Hepatocyte (in vitro differentiated cells): ENCODE data around the gene SPON1.

Source experiments
- CTCF ChIP-seq: fragments of 200-600 bp; sonication (generic); IDR thresholded peaks from 2 replicates; pipeline ENCODE4 v1.5.1; 2016; ENCODE audit warnings: antibody characterized with exemption, mild to moderate bottlenecking; ENCODE audit not compliant: poor library complexity
- EZH2 ChIP-seq: fragments of 200-600 bp; sonication (generic); IDR thresholded peaks from 2 replicates; pipeline ENCODE4 v1.6.1; 2016; ENCODE audit warnings: antibody characterized with exemption, mild to moderate bottlenecking, borderline replicate concordance
- EZH2phosphoT487 ChIP-seq: fragments of 200-600 bp; sonication (generic); IDR thresholded peaks from one replicate; pipeline ENCODE4 v1.6.1; 2018; ENCODE audit warnings: antibody characterized with exemption, mild to moderate bottlenecking, low read depth, moderate library complexity; ENCODE audit not compliant: unreplicated experiment, severe bottlenecking

- TF ChIP-seq EZH2, result no peak
- TF ChIP-seq CTCF, result no peak
- no peak for TF ChIP-seq EZH2phosphoT487
Observed at GRCh38 chr11:14029440-14029839, 66.9 kb downstream of the SPON1 start.
